NCI-H2196 (cell line): ENCODE measurements around the gene RMI2.
A peak's percentile ranks its signal among the peaks of the same experiment; 100 is the strongest.
"Not testable (repeated sequence)": the region's sequence is repeated elsewhere in the genome, so short reads cannot be mapped to it uniquely, and the experiment has no call there.

Experiments
- DNase-seq: peaks from one replicate; lab custom pipeline; 2025; ENCODE audit not compliant: unreplicated experiment; lab: John Stamatoyannopoulos, UW

RMI2 gene

GRCh38 chr16:11345040-11345862 is at the start of gene RMI2:
RMI2 (plus strand) TSS chr16:11345459; CDS start chr16:11345472, 13 bp downstream.
- peak; percentile 97 for DNase-seq

GRCh38 chr16:11295672-11296071 is 49.6 kb upstream of the RMI2 start:
- DNase-seq: no peak

- DNase-seq: no peak
Measured at GRCh38 chr16:11296351-11296705, 48.9 kb upstream of the RMI2 start.

GRCh38 chr16:11296706-11297491 is 48.4 kb upstream of the RMI2 start:
- no peak for DNase-seq

GRCh38 chr16:11297492-11298142 is 47.6 kb upstream of the RMI2 start:
- peak; percentile 84 for DNase-seq

GRCh38 chr16:11298143-11298900 is 46.9 kb upstream of the RMI2 start:
- DNase-seq: no peak

- not testable (repeated sequence) for DNase-seq
Measured at GRCh38 chr16:11298950-11299547, 46.2 kb upstream of the RMI2 start.

GRCh38 chr16:11299865-11300559 is 45.2 kb upstream of the RMI2 start:
- no peak for DNase-seq

GRCh38 chr16:11300560-11300892 is 44.7 kb upstream of the RMI2 start:
- DNase-seq: no peak

GRCh38 chr16:11301645-11302501 is 43.4 kb upstream of the RMI2 start:
- no peak for DNase-seq

- peak; percentile 88 for DNase-seq
Measured at GRCh38 chr16:11302977-11303376, 42.3 kb upstream of the RMI2 start.

- DNase-seq: peak; percentile 86
Measured at GRCh38 chr16:11303405-11304138, 41.7 kb upstream of the RMI2 start.

GRCh38 chr16:11306381-11306780 is 38.9 kb upstream of the RMI2 start:
- DNase-seq: no peak

- DNase-seq: no peak
Measured at GRCh38 chr16:11306997-11307638, 38.1 kb upstream of the RMI2 start.

- DNase-seq: no peak
Measured at GRCh38 chr16:11307639-11308492, 37.4 kb upstream of the RMI2 start.

- DNase-seq: no peak
Measured at GRCh38 chr16:11308493-11309283, 36.6 kb upstream of the RMI2 start.
